Upper lobe of right lung (tissue), 1 donor: ENCODE data around the gene FERMT2. TPM values are rescaled to one million over a fixed set of nuclear protein-coding genes. Genes with fewer than 3 reads are reported as not detected.

ENCODE experiments used
- ATAC-seq: fragments of 200-7000 bp; cut with Tn5 transposase; one replicate; pipeline ENCODE4 v1.9.1; 2020; ENCODE audit warnings: mild to moderate bottlenecking, moderate library complexity
- DNase-seq: peaks from one replicate; pipeline ENCODE4 v3.0.0-alpha.2; 2020
- H3K27ac ChIP-seq: fragments of 200-600 bp; one replicate; pipeline ENCODE4 v1.8.0; 2022
- H3K27me3 ChIP-seq: fragments of 200-600 bp; one replicate; pipeline ENCODE4 v1.8.0; 2022; ENCODE audit warnings: mild to moderate bottlenecking
- H3K36me3 ChIP-seq: fragments of 200-600 bp; one replicate; pipeline ENCODE4 v1.8.0; 2022
- H3K4me1 ChIP-seq: fragments of 200-600 bp; one replicate; pipeline ENCODE4 v1.8.0; 2022
- H3K4me3 ChIP-seq: fragments of 200-600 bp; one replicate; pipeline ENCODE4 v1.8.0; 2022; ENCODE audit warnings: mild to moderate bottlenecking
- H3K9me3 ChIP-seq: fragments of 200-600 bp; one replicate; pipeline ENCODE4 v1.8.0; 2022
- CTCF ChIP-seq: fragments of 200-600 bp; IDR thresholded peaks from one replicate; pipeline ENCODE4 v1.8.0; 2022; ENCODE audit warnings: antibody characterized with exemption
- intact Hi-C: fragments of 100-400 bp; cut with DNase I; formaldehyde crosslinking; loops from one replicate; pipeline ENCODE4 v1.11.0; 2022
- total RNA-seq: library from RNA; stranded (reverse); fragmentation: NEBNext Ultra II Directional; extraction: Animal tissue kit (Norgen Biotek cat#: 25700); gene quantifications from one replicate; pipeline ENCODE4 v1.2.1, GENCODE V29; 2021
- donor health status: DM: no; HTN: yes; CAD: no; lungs with severe emphysema.

The FERMT2 gene
- total RNA-seq, 1 donor from 2014 or later, result 103 TPM

GRCh38 chr14:52829527-52830185, 121.2 kb downstream of the FERMT2 start:
- Histone ChIP-seq H3K9me3 (no peaks in the 10 kb centered on the region), H3K4me3 (no peak overlapping the region), H3K27me3 (no peaks in the 10 kb centered on the region), H3K27ac (no peak overlapping the region), H3K4me1 (no peaks in the 10 kb centered on the region), H3K36me3 (no peaks in the 10 kb centered on the region)
- DNase-seq (no peak), ATAC-seq (no peak)
- intact Hi-C loops, result no loop called here
- TF ChIP-seq CTCF, result no peak

GRCh38 chr14:52827426-52827825, 123.4 kb downstream of the FERMT2 start:
- intact Hi-C loops, result no loop called here
- Histone ChIP-seq H3K27ac (no peak overlapping the region), H3K4me3 (no peak overlapping the region), H3K36me3 (no peaks in the 10 kb centered on the region), H3K4me1 (no peaks in the 10 kb centered on the region), H3K27me3 (no peaks in the 10 kb centered on the region), H3K9me3 (no peaks in the 10 kb centered on the region)
- ATAC-seq (no peak), DNase-seq (no peak)
- no peak for TF ChIP-seq CTCF

- ATAC-seq, result no peak
- no peak for DNase-seq
- Histone ChIP-seq H3K4me3 (no peak overlapping the region), H3K4me1 (no peaks in the 10 kb centered on the region), H3K9me3 (no peaks in the 10 kb centered on the region), H3K27me3 (no peaks in the 10 kb centered on the region), H3K27ac (no peak overlapping the region), H3K36me3 (no peaks in the 10 kb centered on the region)
- intact Hi-C loops, result no loop called here
- TF ChIP-seq CTCF, result no peak
Observed at GRCh38 chr14:52825085-52825484, 125.8 kb downstream of the FERMT2 start.

- Histone ChIP-seq H3K9me3 (no peaks in the 10 kb centered on the region), H3K27ac (no peak overlapping the region), H3K36me3 (no peaks in the 10 kb centered on the region), H3K27me3 (no peaks in the 10 kb centered on the region), H3K4me1 (no peaks in the 10 kb centered on the region), H3K4me3 (no peak overlapping the region)
- intact Hi-C loops, result no loop called here
- DNase-seq (no peak), ATAC-seq (no peak)
- TF ChIP-seq CTCF, result no peak
Observed at GRCh38 chr14:52824462-52824861, 126.4 kb downstream of the FERMT2 start.

- DNase-seq, result no peak
- intact Hi-C loops, result no loop called here
- H3K36me3 ChIP-seq, result no peaks in the 10 kb centered on the region
- H3K27me3 ChIP-seq, result no peaks in the 10 kb centered on the region
- H3K27ac ChIP-seq, result no peak overlapping the region
- H3K4me1 ChIP-seq, result no peaks in the 10 kb centered on the region
- no peak overlapping the region for H3K4me3 ChIP-seq
- H3K9me3 ChIP-seq, result no peaks in the 10 kb centered on the region
- ATAC-seq, result no peak
- no peak for TF ChIP-seq CTCF
Observed at GRCh38 chr14:52821805-52822250, 129.0 kb downstream of the FERMT2 start.

GRCh38 chr14:52808101-52808500, 142.7 kb downstream of the FERMT2 start:
- no peak for TF ChIP-seq CTCF
- intact Hi-C loops, result no loop called here

More at GRCh38 chr14:52808101-52808500, 142.7 kb downstream of the FERMT2 start:
- H3K27ac ChIP-seq, result no peak overlapping the region
- no peaks in the 10 kb centered on the region for H3K4me1 ChIP-seq
- DNase-seq (no peak), ATAC-seq (no peak)
- no peaks in the 10 kb centered on the region for H3K36me3 ChIP-seq
- H3K27me3 ChIP-seq, result no peaks in the 10 kb centered on the region
- no peaks in the 10 kb centered on the region for H3K9me3 ChIP-seq
- H3K4me3 ChIP-seq, result no peak overlapping the region
